Measurements from ENCODE around the gene FGFRL1.

GRCh38 chr4:962231-963208 lies 48.9 kb upstream of the FGFRL1 start:
- TF ChIP-seq CTCF (IDR thresholded peaks at IDR 0.05; ENCODE audit: low read depth, low read length) (no peak), EZH2phosphoT487 (IDR thresholded peaks at IDR 0.05; ENCODE audit: low read depth) (no peak)
